Activated T-cell treated with anti-CD3 and anti-CD28 coated beads for 48 hours (primary cell): ENCODE results near the gene CD58.
"Not testable (repeated sequence)": the region's sequence is repeated elsewhere in the genome, so short reads cannot be mapped to it uniquely, and the experiment has no call there.

Source experiments
- DNase-seq: peaks from one replicate; pipeline ENCODE4 v3.0.0-alpha.2; 2020; ENCODE audit warnings: low read depth

Gene CD58

GRCh38 chr1:116591951-116592605 lies 21.3 kb upstream of the CD58 start:
- not testable (repeated sequence) for DNase-seq

- not testable (repeated sequence) for DNase-seq
These were observed 20.5 kb upstream of the CD58 start for GRCh38 chr1:116591006-116591950.

- DNase-seq, result not testable (repeated sequence)
These were observed 19.7 kb upstream of the CD58 start for GRCh38 chr1:116590359-116591005.

- DNase-seq, result not testable (repeated sequence)
These were observed 18.4 kb upstream of the CD58 start for GRCh38 chr1:116589101-116589735.

GRCh38 chr1:116587501-116588227 lies 16.8 kb upstream of the CD58 start:
- DNase-seq, result no peak

- no peak for DNase-seq
These were observed 15.9 kb upstream of the CD58 start for GRCh38 chr1:116586741-116587143.

GRCh38 chr1:116585886-116586285 lies 15.1 kb upstream of the CD58 start:
- no peak for DNase-seq

GRCh38 chr1:116581323-116581885 lies 10.6 kb upstream of the CD58 start:
- DNase-seq, result no peak

GRCh38 chr1:116580446-116581322 lies 9.9 kb upstream of the CD58 start:
- DNase-seq, result no peak

GRCh38 chr1:116579259-116579875 lies 8.5 kb upstream of the CD58 start:
- no peak for DNase-seq

GRCh38 chr1:116578581-116578980 lies 7.8 kb upstream of the CD58 start:
- no peak for DNase-seq

GRCh38 chr1:116577759-116578314 lies 7.0 kb upstream of the CD58 start:
- DNase-seq, result no peak

GRCh38 chr1:116574581-116575291 lies 3.9 kb upstream of the CD58 start:
- peak; percentile 51 for DNase-seq

GRCh38 chr1:116573431-116574095 lies 2.7 kb upstream of the CD58 start:
- no peak for DNase-seq

GRCh38 chr1:116572771-116573430 lies 2.1 kb upstream of the CD58 start:
- DNase-seq, result no peak

GRCh38 chr1:116572099-116572498 lies 1.3 kb upstream of the CD58 start:
- DNase-seq, result no peak

GRCh38 chr1:116571215-116571919 lies 541 bp upstream of the CD58 start:
- no peak for DNase-seq
